ELR (cell line): ENCODE data around the gene ALMS1.
"Not testable (repeated sequence)": the region's sequence is repeated elsewhere in the genome, so short reads cannot be mapped to it uniquely, and the experiment has no call there.

Source experiments
- DNase-seq: peaks from one replicate; pipeline ENCODE4 v3.0.0-alpha.2; 2015; ENCODE audit warnings: low read depth

ALMS1 gene

GRCh38 chr2:73404409-73404808, 18.8 kb downstream of the ALMS1 start:
- no peak for DNase-seq

- no peak for DNase-seq
These were observed 21.4 kb downstream of the ALMS1 start for GRCh38 chr2:73406996-73407395.

DNA sequence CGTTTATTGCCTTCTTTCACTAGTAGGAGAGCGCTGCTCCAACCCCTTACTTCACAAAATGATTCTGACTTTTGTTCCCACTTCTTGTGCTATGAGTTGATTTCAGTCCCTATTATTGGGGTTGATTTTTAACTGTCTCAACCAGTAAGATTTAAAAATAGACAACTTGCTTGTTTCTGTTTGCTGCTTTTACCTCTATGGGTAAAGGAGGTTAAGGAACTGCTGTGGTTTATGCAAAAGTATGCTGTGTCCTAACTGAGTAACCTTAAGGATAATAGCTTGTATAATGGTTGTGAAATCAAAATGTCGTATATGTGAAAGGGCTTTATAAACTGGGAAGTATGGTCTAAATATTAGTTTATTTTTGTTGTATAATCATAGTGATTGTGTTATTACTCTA, 22.6 kb downstream of the ALMS1 start:
- DNase-seq, result no peak

DNA sequence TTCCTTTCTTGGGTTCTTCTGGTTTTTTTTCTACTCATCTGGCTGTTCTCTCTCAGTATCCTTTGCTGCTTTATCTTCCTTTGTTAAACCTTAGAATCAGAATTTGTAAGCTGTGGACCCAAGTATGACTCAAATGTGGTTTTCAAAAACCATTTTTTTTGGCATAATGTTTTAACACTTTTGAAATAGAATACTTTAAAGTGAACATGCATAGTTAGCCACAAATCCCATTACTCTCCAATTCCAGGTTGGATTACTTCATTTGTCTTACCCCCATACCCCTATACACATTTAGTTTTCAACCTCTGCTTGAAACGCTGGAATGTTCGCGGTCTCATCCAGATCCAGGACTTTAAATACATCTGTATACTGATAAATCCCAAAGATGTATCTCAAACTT, 29.1 kb downstream of the ALMS1 start:
- no peak for DNase-seq

DNA sequence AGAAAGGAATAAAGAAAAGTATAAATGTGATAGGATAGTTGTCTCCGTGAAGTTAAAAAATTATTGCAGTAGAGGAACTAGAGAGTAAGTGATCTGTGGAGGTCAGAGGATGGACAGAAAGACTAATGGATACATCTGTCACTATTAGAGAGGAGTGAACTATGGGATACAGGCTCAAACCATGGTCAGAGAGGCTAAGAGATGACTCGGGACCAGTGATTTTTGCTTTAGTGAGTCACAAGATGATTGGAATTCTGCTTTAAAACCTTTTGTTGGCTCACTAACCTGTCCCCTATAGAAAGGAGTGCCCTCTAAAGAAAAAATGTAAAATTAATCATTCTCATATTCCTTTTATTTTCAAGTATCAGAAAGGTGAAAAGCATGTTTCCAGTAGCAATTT, 30.3 kb downstream of the ALMS1 start:
- peak; percentile 37 for DNase-seq

DNA sequence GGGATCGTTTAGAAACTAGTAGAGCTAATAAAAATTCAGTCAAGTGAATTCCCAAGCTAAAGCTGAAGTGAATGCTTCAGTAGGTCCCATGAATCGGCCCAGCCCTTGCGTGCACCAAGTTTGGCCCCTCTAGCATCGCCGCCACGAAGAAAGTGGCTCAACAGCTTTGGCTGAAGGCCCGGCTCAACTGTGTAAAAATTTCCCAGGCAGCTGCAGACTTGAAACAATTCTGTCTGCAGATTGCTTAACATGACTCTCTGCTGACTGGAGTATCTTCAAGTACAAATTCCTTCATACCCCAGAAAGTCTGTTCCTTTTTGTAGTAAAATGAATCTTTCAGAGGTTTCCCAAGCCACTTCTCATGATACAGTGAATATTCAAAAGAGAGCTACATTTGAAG, 32.7 kb downstream of the ALMS1 start:
- no peak for DNase-seq

DNA sequence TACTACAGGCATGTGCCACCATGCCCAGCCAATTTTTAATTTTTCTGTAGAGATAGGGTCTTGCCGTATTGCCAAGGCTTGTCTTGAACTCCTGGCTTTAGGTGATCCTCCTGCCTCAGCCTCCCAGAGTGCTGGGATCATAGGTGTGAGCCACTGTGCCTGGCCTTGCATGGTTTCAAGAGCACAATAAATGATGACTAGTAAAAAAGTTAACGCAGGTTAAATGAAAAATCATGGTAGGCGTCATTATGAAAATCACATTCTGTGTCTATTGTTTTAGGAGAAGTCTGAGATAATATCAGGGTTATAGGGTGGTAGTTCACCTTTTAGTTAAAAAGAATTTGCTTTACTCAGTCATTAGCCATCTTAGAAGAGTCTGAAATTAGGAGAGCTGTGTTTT, 38.3 kb downstream of the ALMS1 start:
- no peak for DNase-seq

DNA sequence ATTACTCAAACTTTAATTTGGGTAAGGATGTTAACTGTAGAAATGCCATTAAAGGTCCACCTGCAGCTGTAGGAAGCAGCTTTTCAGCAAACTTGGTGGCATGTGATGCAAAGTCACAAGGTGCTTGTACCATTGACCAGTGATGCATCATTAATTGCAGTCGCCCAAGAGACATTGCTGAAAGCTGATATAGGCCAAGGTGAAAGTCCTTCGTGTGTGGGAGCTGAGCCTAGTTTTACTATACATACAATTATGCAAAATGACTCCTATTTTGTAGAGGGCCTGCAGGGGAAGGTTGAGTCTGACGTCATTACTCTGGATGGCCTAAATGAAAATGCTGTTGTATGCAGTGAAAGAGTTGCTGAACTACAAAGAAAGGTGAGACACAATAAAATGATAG, 40.5 kb downstream of the ALMS1 start:
- no peak for DNase-seq

GRCh38 chr2:73436019-73436418, 50.4 kb downstream of the ALMS1 start:
- DNase-seq, result no peak

- no peak for DNase-seq
These were observed 58.6 kb downstream of the ALMS1 start for GRCh38 chr2:73444202-73444601.

- no peak for DNase-seq
These were observed 63.2 kb downstream of the ALMS1 start for GRCh38 chr2:73448856-73449255.

GRCh38 chr2:73449404-73449803, 63.8 kb downstream of the ALMS1 start:
- DNase-seq, result no peak

DNA sequence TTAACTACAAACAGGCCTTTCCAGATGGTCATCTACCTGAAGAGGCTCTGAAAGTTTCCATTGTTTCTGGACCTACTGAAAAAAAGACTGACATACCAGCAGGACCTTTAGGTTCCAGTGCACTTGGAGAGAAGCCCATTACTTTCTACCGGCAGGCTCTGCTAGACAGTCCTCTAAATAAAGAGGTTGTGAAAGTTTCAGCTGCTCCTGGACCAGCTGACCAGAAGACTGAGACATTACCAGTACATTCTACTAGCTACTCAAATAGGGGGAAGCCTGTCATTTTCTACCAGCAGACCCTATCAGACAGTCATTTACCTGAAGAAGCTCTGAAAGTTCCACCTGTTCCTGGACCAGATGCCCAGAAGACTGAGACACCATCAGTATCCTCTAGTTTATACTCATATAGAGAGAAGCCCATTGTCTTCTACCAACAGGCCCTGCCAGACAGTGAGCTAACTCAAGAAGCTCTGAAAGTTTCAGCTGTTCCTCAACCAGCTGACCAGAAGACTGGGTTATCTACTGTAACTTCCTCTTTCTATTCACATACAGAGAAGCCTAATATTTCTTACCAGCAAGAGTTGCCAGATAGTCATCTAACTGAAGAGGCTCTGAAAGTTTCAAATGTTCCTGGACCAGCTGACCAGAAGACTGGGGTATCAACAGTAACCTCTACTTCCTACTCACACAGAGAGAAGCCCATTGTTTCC, 65.8 kb downstream of the ALMS1 start:
- DNase-seq, result no peak

GRCh38 chr2:73457982-73458381, 72.3 kb downstream of the ALMS1 start:
- DNase-seq, result no peak

DNA sequence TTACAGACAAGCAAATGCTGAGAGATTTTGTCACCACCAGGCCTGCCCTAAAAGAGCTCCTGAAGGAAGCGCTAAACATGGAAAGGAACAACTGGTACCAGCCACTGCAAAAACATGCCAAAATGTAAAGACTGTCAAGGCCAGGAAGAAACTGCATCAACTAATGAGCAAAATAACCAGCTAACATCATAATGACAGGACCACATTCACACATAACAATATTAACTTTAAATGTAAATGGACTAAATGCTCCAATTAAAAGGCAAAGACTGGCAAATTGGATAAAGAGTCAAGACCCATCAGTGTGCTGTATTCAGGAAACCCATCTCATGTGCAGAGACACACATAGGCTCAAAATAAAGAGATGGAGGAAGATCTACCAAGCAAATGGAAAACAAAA, 76.8 kb downstream of the ALMS1 start:
- DNase-seq, result not testable (repeated sequence)

DNA sequence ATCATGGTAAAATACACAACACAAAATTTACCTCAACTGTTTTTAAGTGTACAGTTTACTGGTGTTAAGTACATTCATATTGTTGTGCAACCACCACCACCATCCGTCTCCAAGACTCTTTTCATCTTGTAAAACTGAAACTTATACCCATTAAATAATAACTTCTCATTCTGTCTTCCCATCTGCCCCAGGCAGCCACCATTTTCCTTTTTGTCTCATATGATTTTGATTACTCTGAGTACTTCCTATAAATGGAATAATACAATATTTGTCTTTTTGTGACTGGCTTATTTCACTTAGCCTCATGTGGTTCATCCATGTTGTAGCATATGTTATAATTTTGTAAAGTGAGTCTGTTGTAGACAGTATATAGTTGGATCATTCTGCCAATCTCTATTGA, 82.7 kb downstream of the ALMS1 start:
- no peak for DNase-seq

DNA sequence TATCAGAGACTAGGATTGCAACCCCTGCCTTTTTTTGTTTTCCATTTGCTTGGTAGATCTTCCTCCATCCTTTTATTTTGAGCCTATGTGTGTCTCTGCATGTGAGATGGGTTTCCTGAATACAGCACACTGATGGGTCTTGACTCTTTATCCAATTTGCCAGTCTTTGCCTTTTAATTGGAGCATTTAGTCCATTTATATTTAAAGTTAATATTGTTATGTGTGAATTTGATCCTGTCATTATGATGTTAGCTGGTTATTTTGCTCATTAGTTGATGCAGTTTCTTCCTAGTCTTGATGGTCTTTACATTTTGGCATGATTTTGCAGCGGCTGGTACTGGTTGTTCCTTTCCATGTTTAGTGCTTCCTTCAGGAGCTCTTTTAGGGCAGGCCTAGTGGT, 98.2 kb downstream of the ALMS1 start:
- DNase-seq, result not testable (repeated sequence)

- no peak for DNase-seq
These were observed 101.5 kb downstream of the ALMS1 start for GRCh38 chr2:73487112-73487657.

DNA sequence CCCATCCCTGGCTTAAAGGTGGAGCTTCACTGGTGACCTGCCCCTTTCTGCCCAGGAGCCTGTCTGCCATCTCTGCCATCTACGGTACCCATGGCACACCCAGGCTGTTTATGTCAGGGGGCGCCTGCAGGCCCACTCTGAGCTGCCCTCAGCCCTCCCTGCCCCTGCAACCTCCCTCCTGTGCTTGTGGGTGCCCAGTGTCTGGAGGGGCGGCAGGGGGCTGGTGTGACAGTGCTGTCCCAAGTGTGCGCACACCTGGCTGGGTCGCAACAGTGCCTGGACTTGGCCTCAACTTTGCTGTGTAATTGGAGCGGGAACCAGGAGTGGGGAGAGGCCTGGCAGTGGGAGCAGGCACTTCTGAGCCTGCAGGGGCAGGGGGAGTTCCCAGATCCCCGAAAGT, 102.4 kb downstream of the ALMS1 start:
- DNase-seq, result no peak

DNA sequence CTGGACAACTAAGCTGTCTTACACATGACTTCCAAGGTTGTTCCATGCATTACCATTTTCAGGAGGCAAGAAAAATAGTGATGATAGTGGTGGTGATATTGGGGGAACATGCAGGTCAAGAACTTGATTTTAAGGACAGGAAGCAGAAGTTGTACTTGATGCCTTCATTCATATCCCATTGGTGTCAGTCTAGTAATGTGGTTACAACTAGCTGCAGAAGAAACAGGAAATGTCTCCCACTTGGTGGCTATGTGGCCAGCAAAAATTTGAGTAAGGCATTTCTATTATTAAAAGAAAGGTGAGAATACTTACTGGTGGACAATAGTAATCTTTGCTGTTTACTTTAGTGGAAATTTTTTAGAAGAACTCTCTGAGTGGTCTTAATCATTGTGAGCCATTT, 103.4 kb downstream of the ALMS1 start:
- DNase-seq, result no peak

DNA sequence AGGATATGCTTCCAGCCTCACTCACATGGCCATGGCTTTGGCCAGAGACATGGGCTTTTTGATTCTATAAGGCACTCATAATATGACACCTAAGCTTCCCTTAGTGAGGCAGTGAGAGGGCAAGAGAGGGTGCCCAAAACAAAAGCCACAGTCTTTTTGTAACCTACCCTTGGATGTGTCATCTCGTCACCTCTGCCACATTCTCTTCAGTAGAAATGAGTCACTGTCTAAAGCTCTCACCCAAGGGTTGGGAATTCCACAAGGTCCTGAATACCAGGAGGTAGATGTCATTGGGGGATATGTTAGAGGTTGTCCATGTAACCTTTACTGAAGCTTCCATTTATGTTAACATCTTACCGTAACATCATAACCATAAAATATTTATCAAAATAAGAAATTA, 108.4 kb downstream of the ALMS1 start:
- peak; percentile 78 for DNase-seq

DNA sequence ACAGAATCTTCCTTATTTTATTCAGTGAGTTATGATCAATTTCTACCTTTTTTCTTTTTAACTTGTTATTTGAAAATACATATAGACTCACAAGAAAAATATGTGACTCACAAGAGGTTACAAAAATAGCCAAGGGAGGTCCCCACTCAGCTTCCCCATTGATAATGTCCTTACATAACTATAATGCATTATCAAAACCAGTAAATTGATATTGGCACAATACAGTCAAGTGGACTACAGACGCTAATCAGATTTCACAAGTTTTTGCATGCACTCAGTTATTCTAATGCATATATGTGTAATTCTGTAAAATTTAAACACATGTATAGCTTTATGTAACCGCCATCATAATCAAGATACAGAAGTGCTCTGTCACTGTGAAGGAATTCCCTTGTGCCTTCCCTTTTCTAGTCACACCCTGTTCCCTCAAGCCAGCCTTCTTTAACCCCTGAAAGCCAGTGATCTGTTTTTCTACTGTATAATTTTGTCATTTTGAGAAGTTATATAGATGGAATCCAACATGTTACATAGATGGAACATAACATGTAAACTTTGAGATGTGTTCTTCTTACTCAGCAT, 118.4 kb downstream of the ALMS1 start:
- DNase-seq, result no peak

DNA sequence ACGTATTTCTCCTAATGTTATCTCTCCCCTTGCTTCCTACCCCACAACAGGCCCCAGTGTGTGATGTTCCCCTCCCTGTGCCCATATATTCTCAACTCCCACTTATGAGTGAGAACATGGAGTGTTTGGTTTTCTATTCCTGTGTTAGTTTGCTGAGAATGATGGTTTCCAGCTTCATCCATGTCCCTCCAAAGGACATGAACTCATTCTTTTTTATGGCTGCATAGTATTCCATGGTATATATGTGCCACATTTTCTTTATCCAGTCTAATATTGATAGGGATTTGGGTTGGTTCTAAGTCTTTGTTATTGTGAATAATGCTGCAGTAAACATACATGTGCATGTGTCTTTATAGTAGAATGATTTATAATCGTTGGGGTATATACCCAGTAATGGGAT, 119.2 kb downstream of the ALMS1 start:
- not testable (repeated sequence) for DNase-seq

GRCh38 chr2:73510470-73510869, 124.8 kb downstream of the ALMS1 start:
- DNase-seq, result not testable (repeated sequence)
